Measurements from ENCODE around the gene ROGDI.

ROGDI gene, protein sequence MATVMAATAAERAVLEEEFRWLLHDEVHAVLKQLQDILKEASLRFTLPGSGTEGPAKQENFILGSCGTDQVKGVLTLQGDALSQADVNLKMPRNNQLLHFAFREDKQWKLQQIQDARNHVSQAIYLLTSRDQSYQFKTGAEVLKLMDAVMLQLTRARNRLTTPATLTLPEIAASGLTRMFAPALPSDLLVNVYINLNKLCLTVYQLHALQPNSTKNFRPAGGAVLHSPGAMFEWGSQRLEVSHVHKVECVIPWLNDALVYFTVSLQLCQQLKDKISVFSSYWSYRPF

GRCh38 chr16:4801962-4802658 lies at the start of gene ROGDI:
Gene ROGDI, minus strand, starts transcription at chr16:4802633. Its CDS starts 62 bp downstream, at chr16:4802571.
- TF ChIP-seq CTCF (IDR thresholded peaks at IDR 0.05; ENCODE audit: insufficient read depth, low read length, missing control alignments), result no peak
- DNase-seq (ENCODE audit: low read depth, low spot score), result no peak
- POLR2A ChIA-PET, result interaction anchor here (0.8 to 2.1 kb wide), 5 partner anchors 16 to 73 kb away, joined by 3 to 8 read pairs (median 3); partner anchors contain the start of genes ANKS3 and DNAAF8
- H3K4me3 ChIP-seq (ENCODE audit: low read depth, low read length), result peak within 1 kb of the TSS; percentile 80
- CTCF ChIA-PET, result interaction anchor here (2.0 kb wide), 1 partner anchor 154 kb away, joined by 15 read pairs; no protein-coding TSS in a partner anchor

DNA sequence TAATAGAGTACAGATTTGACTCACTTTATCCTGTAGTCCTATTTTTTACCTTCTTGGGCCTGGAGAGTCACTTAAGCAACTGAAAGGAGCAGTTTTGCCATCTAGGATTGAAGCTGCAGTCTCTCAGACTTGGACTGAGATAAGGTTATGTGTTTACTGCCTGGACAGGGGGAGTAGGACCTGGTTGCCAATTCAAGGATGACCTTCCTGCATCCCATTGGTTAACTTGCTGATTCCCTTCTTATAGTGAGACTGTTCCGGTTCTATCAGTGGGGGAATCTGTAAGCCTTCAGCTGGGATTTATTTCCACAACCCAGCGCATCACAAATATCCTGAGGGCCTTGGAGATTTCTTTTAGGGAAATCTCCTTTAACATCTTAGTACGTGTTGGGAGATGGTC lies 47.8 kb upstream of the ROGDI start:
- DNase-seq (ENCODE audit: low read depth, low spot score), result no peak
- ChIA-PET CTCF (interaction anchor here (1.9 to 3.3 kb wide), 2 partner anchors 43 to 106 kb away, joined by 5 to 20 read pairs; no protein-coding TSS in a partner anchor), POLR2A (no interaction called here)
- no peak for TF ChIP-seq CTCF (IDR thresholded peaks at IDR 0.05; ENCODE audit: insufficient read depth, low read length, missing control alignments)
- peak overlapping the region; percentile 18 for H3K4me3 ChIP-seq (ENCODE audit: low read depth, low read length)

DNA sequence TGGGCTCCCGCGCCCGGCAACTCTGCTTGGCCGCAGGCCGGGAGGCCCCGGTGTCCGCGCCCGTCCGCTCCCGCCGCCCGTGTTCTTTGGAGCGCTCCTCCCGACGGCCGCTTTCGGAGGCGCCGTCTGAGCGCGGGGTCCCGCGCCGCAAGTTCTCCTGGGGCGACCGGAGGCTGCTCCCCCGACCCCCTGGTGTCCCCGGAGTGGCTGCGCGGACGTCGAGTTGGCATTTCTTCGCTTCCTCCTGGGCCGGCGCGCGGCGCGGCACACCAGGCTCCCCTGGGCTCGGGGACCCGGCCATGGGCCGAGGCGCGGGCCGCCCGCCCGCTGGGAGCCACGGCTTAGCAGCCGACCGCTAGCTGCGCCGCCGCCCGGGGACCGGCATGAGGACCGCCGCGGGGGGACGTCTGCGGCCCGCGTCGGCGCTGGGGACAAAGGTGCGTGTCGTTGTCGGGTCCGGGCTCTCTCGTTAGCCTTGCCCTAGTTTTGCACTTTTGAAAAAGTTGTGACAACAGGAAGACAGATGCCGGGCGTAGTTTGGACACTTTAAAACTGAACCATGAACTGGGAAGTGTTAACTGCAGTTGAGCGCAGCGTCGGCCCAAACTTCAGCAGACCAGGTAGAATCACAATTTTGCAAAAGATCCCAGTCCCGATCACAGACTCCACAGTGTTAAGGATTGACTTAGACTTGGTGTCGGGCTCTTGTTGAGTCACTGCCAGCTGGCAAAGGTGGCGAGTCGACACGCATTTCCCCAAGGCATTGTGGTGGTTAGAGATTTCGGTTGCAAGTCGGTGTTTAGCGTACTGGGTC lies 45.5 kb upstream of the ROGDI start:
- ChIA-PET POLR2A (interaction anchor here (0.6 to 1.5 kb wide), 5 partner anchors 9 to 97 kb away, joined by 3 to 5 read pairs (median 3); no protein-coding TSS in a partner anchor), CTCF (interaction anchor here (1.2 to 2.3 kb wide), 3 partner anchors 36 to 110 kb away, joined by 3 to 18 read pairs (median 5); partner anchors contain the start of gene SEC14L5)
- DNase-seq (ENCODE audit: low read depth, low spot score), result no peak
- peak overlapping the region; percentile 72 for H3K4me3 ChIP-seq (ENCODE audit: low read depth, low read length)
- TF ChIP-seq CTCF (IDR thresholded peaks at IDR 0.05; ENCODE audit: insufficient read depth, low read length, missing control alignments), result no peak

DNA sequence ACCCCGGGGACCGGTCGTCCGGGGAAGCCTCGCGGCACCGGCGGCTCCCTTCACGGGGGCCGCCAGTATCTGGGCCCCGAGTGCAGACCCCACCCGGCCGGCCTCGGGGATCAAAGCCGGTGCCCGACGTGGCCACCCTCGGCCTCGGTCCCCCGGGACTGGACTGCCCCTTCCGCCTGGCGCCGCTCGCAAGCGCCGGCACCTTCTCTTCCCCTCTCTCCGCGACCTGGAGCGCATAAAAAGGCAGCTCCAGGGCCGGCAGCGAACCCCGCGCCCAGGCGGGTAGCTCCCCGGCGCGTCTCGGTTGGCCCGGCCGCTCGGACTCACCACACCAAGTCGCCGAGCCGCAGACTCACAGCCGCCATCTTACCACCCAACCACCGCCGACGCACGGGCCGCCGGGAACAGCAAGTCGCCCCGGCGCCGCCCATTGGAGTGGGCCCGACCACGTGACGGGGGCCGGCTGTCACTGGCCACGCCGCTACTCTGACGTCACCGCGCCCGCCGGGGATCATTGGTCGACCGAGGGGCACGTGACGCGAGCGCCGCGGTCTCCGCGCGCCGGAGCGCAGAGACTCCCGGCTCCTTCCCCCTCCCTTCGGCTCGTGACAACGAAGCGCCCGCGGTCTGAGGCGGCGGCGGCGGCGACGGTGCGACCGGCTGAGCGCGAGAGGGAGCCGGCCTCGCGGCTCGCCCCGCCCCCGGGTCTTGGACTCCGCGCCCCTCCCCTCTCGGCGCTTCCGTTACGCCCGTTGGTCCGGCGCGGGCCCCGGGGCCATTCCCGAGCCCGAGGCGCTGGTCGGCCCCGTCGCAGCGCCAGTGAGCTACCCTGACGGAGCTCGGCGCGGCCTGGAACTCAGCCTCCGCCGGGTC lies 44.7 kb upstream of the ROGDI start, which contains the start of the genes GLYR1 and UBN1:
Gene GLYR1, minus strand, starts transcription at position 388 of the 873 bp plus-strand sequence. Its CDS starts 23 bp downstream, at position 365.
Gene UBN1, plus strand, starts transcription at position 581 of the 873 bp plus-strand sequence. CDS start 5,437 bp downstream, outside the sequence.
- ChIA-PET CTCF (interaction anchor here (0.9 to 2.3 kb wide), 7 partner anchors 10 to 111 kb away, joined by 3 to 18 read pairs (median 4); partner anchors contain the start of gene SEC14L5), POLR2A (interaction anchor here (0.6 to 1.5 kb wide), 4 partner anchors 10 to 98 kb away, joined by 3 to 5 read pairs (median 3); no protein-coding TSS in a partner anchor)
- peak within 1 kb of the TSS; percentile 72 for H3K4me3 ChIP-seq (ENCODE audit: low read depth, low read length)
- DNase-seq (ENCODE audit: low read depth, low spot score), result peak; percentile 41
- TF ChIP-seq CTCF (IDR thresholded peaks at IDR 0.05; ENCODE audit: insufficient read depth, low read length, missing control alignments), result no peak

GRCh38 chr16:4846503-4846900 lies 44.1 kb upstream of the ROGDI start:
- ChIA-PET POLR2A (interaction anchor here (0.7 to 1.5 kb wide), 3 partner anchors 13 to 69 kb away, joined by 3 to 5 read pairs (median 4); partner anchors contain the start of gene ROGDI), CTCF (interaction anchor here (0.9 to 2.3 kb wide), 6 partner anchors 9 to 112 kb away, joined by 3 to 18 read pairs (median 4); partner anchors contain the start of gene SEC14L5)
- no peak for DNase-seq (ENCODE audit: low read depth, low spot score)
- no peak for TF ChIP-seq CTCF (IDR thresholded peaks at IDR 0.05; ENCODE audit: insufficient read depth, low read length, missing control alignments)
- peak overlapping the region; percentile 72 for H3K4me3 ChIP-seq (ENCODE audit: low read depth, low read length)
